HEK293 (cell line): ENCODE results near the gene RAI14.
A peak's percentile ranks its signal among the peaks of the same experiment; 100 is the strongest.

Experiments
- GLIS1 ChIP-seq: fragments of 450-650 bp; formaldehyde crosslinking; IDR thresholded peaks from 2 replicates; pipeline ENCODE4 v1.5.1; 2016; ENCODE audit warnings: missing biosample characterization, missing genetic modification characterization
- KLF1 ChIP-seq: fragments of 450-650 bp; formaldehyde crosslinking; IDR thresholded peaks from 2 replicates; pipeline ENCODE4 v1.5.1; 2016; ENCODE audit warnings: missing biosample characterization, missing genetic modification characterization
- KLF7 ChIP-seq: fragments of 450-650 bp; formaldehyde crosslinking; IDR thresholded peaks from 2 replicates; pipeline ENCODE4 v1.5.1; 2016; ENCODE audit warnings: missing biosample characterization, missing genetic modification characterization, borderline replicate concordance
- SALL2 ChIP-seq: fragments of 450-650 bp; formaldehyde crosslinking; IDR thresholded peaks from 2 replicates; pipeline ENCODE4 v1.5.0; 2017; ENCODE audit warnings: missing biosample characterization, mild to moderate bottlenecking, missing genetic modification characterization, borderline replicate concordance
- TRIM28 ChIP-seq: IDR thresholded peaks from 2 replicates; pipeline ENCODE4 v1.6.1; 2011; ENCODE audit warnings: low read length, control low read depth, borderline replicate concordance
- YY1 ChIP-seq: fragments of 450-650 bp; formaldehyde crosslinking; IDR thresholded peaks from 2 replicates; pipeline ENCODE4 v1.5.1; 2018; ENCODE audit warnings: missing biosample characterization, missing genetic modification characterization
- ZBTB1 ChIP-seq: fragments of 450-650 bp; formaldehyde crosslinking; IDR thresholded peaks from 2 replicates; pipeline ENCODE4 v1.5.1; 2016; ENCODE audit warnings: missing biosample characterization, missing genetic modification characterization
- ZNF112 ChIP-seq: fragments of 450-650 bp; formaldehyde crosslinking; IDR thresholded peaks from 2 replicates; pipeline ENCODE4 v1.5.0; 2017; ENCODE audit warnings: missing biosample characterization, missing genetic modification characterization
- ZNF121 ChIP-seq: fragments of 450-650 bp; formaldehyde crosslinking; IDR thresholded peaks from 2 replicates; pipeline ENCODE4 v1.5.1; 2016; ENCODE audit warnings: missing biosample characterization, missing genetic modification characterization
- ZNF140 ChIP-seq: fragments of 450-650 bp; formaldehyde crosslinking; IDR thresholded peaks from 2 replicates; pipeline ENCODE4 v1.5.1; 2016; ENCODE audit warnings: missing biosample characterization, missing genetic modification characterization
- ZNF239 ChIP-seq: fragments of 450-650 bp; formaldehyde crosslinking; IDR thresholded peaks from 2 replicates; pipeline ENCODE4 v1.5.1; 2016; ENCODE audit warnings: missing biosample characterization, missing genetic modification characterization
- ZNF248 ChIP-seq: fragments of 450-650 bp; formaldehyde crosslinking; IDR thresholded peaks from 2 replicates; pipeline ENCODE4 v1.5.1; 2017; ENCODE audit warnings: missing biosample characterization, missing genetic modification characterization
- ZNF26 ChIP-seq: fragments of 450-650 bp; formaldehyde crosslinking; IDR thresholded peaks from 2 replicates; pipeline ENCODE4 v1.5.1; 2016; ENCODE audit warnings: missing biosample characterization, missing genetic modification characterization
- ZNF302 ChIP-seq: fragments of 450-650 bp; formaldehyde crosslinking; IDR thresholded peaks from 2 replicates; pipeline ENCODE4 v1.5.1; 2016; ENCODE audit warnings: missing biosample characterization, missing genetic modification characterization, low read depth
- ZNF473 ChIP-seq: fragments of 450-650 bp; formaldehyde crosslinking; IDR thresholded peaks from 2 replicates; pipeline ENCODE4 v1.5.1; 2017; ENCODE audit warnings: missing biosample characterization, missing genetic modification characterization
- ZNF513 ChIP-seq: fragments of 450-650 bp; IDR thresholded peaks from 2 replicates; pipeline ENCODE4 v1.5.1; 2018; ENCODE audit warnings: missing biosample characterization, missing genetic modification characterization
- ZNF518A ChIP-seq: fragments of 450-650 bp; formaldehyde crosslinking; conservative IDR thresholded peaks from 2 replicates; pipeline ENCODE4 v1.5.1; 2016; ENCODE audit warnings: low read depth, missing biosample characterization, missing genetic modification characterization
- ZNF529 ChIP-seq: fragments of 450-650 bp; formaldehyde crosslinking; IDR thresholded peaks from 2 replicates; pipeline ENCODE4 v1.5.1; 2017; ENCODE audit warnings: missing genetic modification characterization, missing biosample characterization; ENCODE audit not compliant: insufficient replicate concordance
- ZNF548 ChIP-seq: fragments of 450-650 bp; formaldehyde crosslinking; IDR thresholded peaks from 2 replicates; pipeline ENCODE4 v1.5.1; 2016; ENCODE audit warnings: missing biosample characterization, missing genetic modification characterization
- ZNF549 ChIP-seq: fragments of 450-650 bp; IDR thresholded peaks from 2 replicates; pipeline ENCODE4 v1.5.1; 2018; ENCODE audit warnings: missing biosample characterization, missing genetic modification characterization, mild to moderate bottlenecking, inconsistent platforms, moderate library complexity
- ZNF558 ChIP-seq: fragments of 450-650 bp; formaldehyde crosslinking; IDR thresholded peaks from 2 replicates; pipeline ENCODE4 v1.5.1; 2016; ENCODE audit warnings: missing biosample characterization, missing genetic modification characterization
- ZNF561 ChIP-seq: fragments of 450-650 bp; IDR thresholded peaks from 2 replicates; pipeline ENCODE4 v1.5.1; 2018; ENCODE audit warnings: missing biosample characterization, missing genetic modification characterization, borderline replicate concordance
- ZNF596 ChIP-seq: fragments of 450-650 bp; IDR thresholded peaks from 2 replicates; pipeline ENCODE4 v1.5.0; 2018; ENCODE audit warnings: missing biosample characterization, mild to moderate bottlenecking, missing genetic modification characterization, moderate library complexity
- ZNF629 ChIP-seq: fragments of 450-650 bp; formaldehyde crosslinking; IDR thresholded peaks from 2 replicates; pipeline ENCODE4 v1.5.1; 2017; ENCODE audit warnings: missing biosample characterization, missing genetic modification characterization
- ZNF670 ChIP-seq: fragments of 450-650 bp; formaldehyde crosslinking; IDR thresholded peaks from 2 replicates; pipeline ENCODE4 v1.5.1; 2016; ENCODE audit warnings: missing biosample characterization, missing genetic modification characterization, low read depth
- ZNF768 ChIP-seq: fragments of 450-650 bp; formaldehyde crosslinking; IDR thresholded peaks from 2 replicates; pipeline ENCODE4 v1.5.1; 2018; ENCODE audit warnings: missing biosample characterization, mild to moderate bottlenecking, missing genetic modification characterization
- ZSCAN23 ChIP-seq: fragments of 450-650 bp; formaldehyde crosslinking; IDR thresholded peaks from 2 replicates; pipeline ENCODE4 v1.5.1; 2016; ENCODE audit warnings: missing biosample characterization, missing genetic modification characterization
- TF ChIP-seq, protein P1 (sequence below): fragments of 450-650 bp; formaldehyde crosslinking; IDR thresholded peaks from 2 replicates; pipeline ENCODE4 v1.5.1; 2016; ENCODE audit warnings: missing biosample characterization, missing genetic modification characterization
- TF ChIP-seq, protein P2 (sequence below): fragments of 450-650 bp; formaldehyde crosslinking; IDR thresholded peaks from 2 replicates; pipeline ENCODE4 v1.5.1; 2016; ENCODE audit warnings: missing biosample characterization, missing genetic modification characterization

Gene RAI14

DNA sequence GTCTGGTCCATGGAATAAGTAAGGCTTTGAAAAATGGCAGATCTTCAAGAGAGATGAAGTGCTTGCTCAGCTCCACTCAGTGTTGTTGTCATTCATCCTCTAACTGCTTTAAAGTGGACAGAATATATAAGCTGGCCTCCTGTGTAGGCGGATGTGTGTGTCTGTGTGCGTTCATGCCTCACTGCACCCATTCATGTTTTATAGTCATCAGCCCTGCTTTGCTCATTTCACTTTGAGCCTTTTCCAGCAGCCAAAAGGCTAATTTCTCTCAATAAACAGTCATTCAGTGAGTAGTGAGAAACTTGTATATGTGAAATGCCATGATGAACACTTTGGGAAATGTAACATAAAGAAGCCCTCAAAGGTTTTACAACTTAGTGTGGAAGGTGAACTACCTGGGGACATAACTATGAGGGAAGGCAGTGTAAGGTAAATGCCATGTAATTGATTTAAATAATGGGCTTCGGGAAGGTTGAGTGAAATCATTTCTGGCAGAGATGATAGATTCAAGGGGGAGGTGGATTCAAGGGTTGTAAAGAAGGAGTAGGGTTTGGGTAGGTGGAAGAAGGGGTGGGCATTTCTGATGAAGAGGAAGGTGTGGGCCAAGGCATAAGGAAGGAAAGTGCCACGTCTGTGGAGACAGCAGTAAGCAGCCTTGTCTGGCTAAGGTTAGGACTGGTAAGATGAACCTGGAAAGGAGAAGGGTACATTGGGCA is 198.5 kb downstream of the RAI14 start (continued):
- TF ChIP-seq KLF7 (tag by site-specific recombination) (no peak), ZNF26 (tag by site-specific recombination) (no peak), ZNF629 (tag by site-specific recombination) (peak; percentile 56; the same call in 1 of the 2 replicates), ZNF549 (tag by site-specific recombination) (no peak; the same call in 1 of the 2 replicates), ZNF302 (tag by site-specific recombination) (no peak), ZNF768 (tag by site-specific recombination) (0 out of 2 replicates have a peak, but pooled peaks have one; percentile 18), ZNF529 (tag by site-specific recombination) (no peak), ZNF473 (no peak), ZNF239 (tag by site-specific recombination) (no peak), TRIM28 (peak; percentile 72; the same call in 1 of the 2 replicates), KLF1 (tag by site-specific recombination) (no peak), ZNF121 (tag by site-specific recombination) (no peak), ZNF548 (no peak), ZNF112 (tag by site-specific recombination) (no peak), ZNF558 (tag by site-specific recombination) (no peak), ZBTB1 (tag by site-specific recombination) (no peak), ZNF140 (0 out of 2 replicates have a peak, but pooled peaks have one; percentile 33), SALL2 (tag by site-specific recombination) (no peak), ZSCAN23 (tag by site-specific recombination) (no peak), ZNF513 (tag by site-specific recombination) (0 out of 2 replicates have a peak, but pooled peaks have one; percentile 39), ZNF248 (tag by site-specific recombination) (no peak), GLIS1 (tag by site-specific recombination) (peak; percentile 52; the same call in 1 of the 2 replicates), ZNF670 (tag by site-specific recombination) (no peak), ZNF561 (tag by site-specific recombination) (peak; percentile 49; the same call in 1 of the 2 replicates), YY1 (tag by site-specific recombination) (peak; percentile 48; the same call in 1 of the 2 replicates), ZNF518A (tag by site-specific recombination) (no peak), ZNF596 (tag by site-specific recombination) (no peak; the same call in 1 of the 2 replicates)
- TF ChIP-seq, protein P1, sequence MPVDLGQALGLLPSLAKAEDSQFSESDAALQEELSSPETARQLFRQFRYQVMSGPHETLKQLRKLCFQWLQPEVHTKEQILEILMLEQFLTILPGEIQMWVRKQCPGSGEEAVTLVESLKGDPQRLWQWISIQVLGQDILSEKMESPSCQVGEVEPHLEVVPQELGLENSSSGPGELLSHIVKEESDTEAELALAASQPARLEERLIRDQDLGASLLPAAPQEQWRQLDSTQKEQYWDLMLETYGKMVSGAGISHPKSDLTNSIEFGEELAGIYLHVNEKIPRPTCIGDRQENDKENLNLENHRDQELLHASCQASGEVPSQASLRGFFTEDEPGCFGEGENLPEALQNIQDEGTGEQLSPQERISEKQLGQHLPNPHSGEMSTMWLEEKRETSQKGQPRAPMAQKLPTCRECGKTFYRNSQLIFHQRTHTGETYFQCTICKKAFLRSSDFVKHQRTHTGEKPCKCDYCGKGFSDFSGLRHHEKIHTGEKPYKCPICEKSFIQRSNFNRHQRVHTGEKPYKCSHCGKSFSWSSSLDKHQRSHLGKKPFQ (tag by site-specific recombination), result peak; percentile 44; the same call in 1 of the 2 replicates
- TF ChIP-seq, protein P2, sequence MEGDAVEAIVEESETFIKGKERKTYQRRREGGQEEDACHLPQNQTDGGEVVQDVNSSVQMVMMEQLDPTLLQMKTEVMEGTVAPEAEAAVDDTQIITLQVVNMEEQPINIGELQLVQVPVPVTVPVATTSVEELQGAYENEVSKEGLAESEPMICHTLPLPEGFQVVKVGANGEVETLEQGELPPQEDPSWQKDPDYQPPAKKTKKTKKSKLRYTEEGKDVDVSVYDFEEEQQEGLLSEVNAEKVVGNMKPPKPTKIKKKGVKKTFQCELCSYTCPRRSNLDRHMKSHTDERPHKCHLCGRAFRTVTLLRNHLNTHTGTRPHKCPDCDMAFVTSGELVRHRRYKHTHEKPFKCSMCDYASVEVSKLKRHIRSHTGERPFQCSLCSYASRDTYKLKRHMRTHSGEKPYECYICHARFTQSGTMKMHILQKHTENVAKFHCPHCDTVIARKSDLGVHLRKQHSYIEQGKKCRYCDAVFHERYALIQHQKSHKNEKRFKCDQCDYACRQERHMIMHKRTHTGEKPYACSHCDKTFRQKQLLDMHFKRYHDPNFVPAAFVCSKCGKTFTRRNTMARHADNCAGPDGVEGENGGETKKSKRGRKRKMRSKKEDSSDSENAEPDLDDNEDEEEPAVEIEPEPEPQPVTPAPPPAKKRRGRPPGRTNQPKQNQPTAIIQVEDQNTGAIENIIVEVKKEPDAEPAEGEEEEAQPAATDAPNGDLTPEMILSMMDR (tag by site-specific recombination), result no peak
